Measurements from ENCODE around the gene KLHL6. TPM values are rescaled to one million over a fixed set of nuclear protein-coding genes. Genes with fewer than 3 reads are reported as not detected.

Gene KLHL6
- total and polyA plus RNA-seq, 7 donors = 0.12 to 1.3 (median 0.42) TPM

DNA sequence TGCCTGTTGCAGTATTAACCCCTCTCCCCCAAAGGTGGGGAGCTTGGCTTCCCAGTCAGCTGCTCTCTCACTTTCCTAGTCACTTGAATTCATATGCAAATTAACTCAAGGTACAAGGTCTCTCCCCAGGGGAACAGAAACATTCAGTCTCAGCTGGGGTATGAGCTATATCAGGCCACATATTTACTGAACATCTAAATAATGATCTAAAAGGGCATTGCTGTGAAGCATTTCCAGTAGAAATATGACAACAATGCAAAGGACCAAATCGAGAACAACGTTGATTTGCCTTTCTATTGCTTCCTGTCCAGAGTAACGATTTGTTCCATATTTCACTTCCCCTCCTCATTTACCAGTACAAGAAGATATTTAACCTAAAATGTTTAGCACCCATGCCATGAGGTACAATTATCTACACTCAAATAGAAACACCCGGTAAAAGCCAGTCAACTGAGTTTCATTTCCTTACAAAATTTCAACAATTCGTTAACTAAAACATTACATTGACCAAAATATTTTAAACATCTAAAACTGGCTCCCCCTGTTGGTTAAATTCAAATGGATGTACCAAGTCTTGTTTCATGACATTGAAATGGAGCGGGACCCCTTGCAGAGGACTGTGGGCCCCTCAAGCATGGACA, 36.5 kb upstream of the KLHL6 start:
- Histone ChIP-seq H3K27ac (no peak overlapping the region), H3K4me1 (no peaks in the 10 kb centered on the region), H3K4me3 (no peak overlapping the region), H3K36me3 (ENCODE audit: insufficient read depth in 1 of 2, low read depth in 1 of 2) (no peaks in the 10 kb centered on the region), H3K27me3 (ENCODE audit: insufficient read depth in 3 of 3, low read length in 2 of 3) (no peaks in the 10 kb centered on the region), H3K9me3 (no peaks in the 10 kb centered on the region)
- WGBS, 3 donors = 59 to 68% (median 63%) methylated on average over 6 of the region's 6 CpGs
- DNase-seq (no peak), ATAC-seq (no peak)
- TF ChIP-seq, protein P1, sequence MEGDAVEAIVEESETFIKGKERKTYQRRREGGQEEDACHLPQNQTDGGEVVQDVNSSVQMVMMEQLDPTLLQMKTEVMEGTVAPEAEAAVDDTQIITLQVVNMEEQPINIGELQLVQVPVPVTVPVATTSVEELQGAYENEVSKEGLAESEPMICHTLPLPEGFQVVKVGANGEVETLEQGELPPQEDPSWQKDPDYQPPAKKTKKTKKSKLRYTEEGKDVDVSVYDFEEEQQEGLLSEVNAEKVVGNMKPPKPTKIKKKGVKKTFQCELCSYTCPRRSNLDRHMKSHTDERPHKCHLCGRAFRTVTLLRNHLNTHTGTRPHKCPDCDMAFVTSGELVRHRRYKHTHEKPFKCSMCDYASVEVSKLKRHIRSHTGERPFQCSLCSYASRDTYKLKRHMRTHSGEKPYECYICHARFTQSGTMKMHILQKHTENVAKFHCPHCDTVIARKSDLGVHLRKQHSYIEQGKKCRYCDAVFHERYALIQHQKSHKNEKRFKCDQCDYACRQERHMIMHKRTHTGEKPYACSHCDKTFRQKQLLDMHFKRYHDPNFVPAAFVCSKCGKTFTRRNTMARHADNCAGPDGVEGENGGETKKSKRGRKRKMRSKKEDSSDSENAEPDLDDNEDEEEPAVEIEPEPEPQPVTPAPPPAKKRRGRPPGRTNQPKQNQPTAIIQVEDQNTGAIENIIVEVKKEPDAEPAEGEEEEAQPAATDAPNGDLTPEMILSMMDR (IDR thresholded peaks at IDR 0.05) = peak; percentile 6
- intact Hi-C loops (cut with DNase I) = no loop called here

DNA sequence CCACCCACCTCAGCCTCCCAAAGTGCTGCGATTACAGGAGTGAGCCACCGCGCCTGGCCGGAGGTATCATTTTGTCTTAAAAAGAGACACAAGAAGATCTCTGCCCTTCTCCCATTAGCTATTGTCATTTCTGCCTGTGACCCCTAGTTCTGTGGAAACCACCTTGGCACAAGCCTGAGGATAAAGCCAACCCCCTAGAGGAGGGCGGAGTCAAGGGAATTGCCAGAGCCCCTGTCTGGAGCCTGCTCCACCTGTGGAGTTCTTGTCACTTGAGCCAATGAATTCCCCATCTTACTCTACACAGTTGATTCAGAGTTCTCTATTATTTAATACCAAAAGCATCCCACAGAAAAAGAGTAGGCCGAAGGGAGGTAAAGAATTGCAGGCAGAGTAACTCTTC, 34.9 kb upstream of the KLHL6 start:
- no peak overlapping the region for H3K27ac ChIP-seq
- intact Hi-C loops (cut with DNase I) = no loop called here
- no peaks in the 10 kb centered on the region for H3K9me3 ChIP-seq
- peaks cover 2% of the 10 kb centered on the region for H3K4me1 ChIP-seq
- H3K36me3 ChIP-seq (ENCODE audit: insufficient read depth in 1 of 2, low read depth in 1 of 2) = no peaks in the 10 kb centered on the region
- H3K27me3 ChIP-seq (ENCODE audit: insufficient read depth in 3 of 3, low read length in 2 of 3) = no peaks in the 10 kb centered on the region
- ATAC-seq (no peak), DNase-seq (no peak)
- WGBS, 3 donors = 94 to 96% (median 96%) methylated on average over 6 of the region's 6 CpGs
- TF ChIP-seq, protein P1 (IDR thresholded peaks at IDR 0.05) = no peak
- no peak overlapping the region for H3K4me3 ChIP-seq

DNA sequence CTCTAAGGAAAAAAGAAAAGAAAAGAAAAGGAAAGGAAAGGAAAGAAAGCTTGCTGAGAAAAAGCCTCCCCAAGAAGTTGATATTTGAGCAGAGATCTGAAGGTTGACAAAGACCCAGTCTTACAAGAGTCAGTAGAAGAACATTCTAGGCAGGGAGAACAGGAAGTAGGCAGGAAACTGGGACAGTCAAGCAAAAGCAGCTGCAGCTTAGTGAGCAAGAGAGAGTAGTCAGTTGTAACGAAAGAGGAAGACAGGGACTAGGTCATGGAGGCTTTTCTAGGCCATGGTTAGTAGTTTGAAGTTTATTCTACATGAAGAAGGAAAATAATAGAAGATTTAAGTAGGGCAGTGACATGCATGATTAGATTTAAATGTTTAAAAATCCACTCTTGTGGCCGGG, 31.8 kb upstream of the KLHL6 start:
- Histone ChIP-seq H3K4me1 (peaks cover 30% of the 10 kb centered on the region), H3K4me3 (no peak overlapping the region), H3K36me3 (ENCODE audit: insufficient read depth in 1 of 2, low read depth in 1 of 2) (no peaks in the 10 kb centered on the region), H3K9me3 (no peaks in the 10 kb centered on the region), H3K27ac (no peak overlapping the region), H3K27me3 (ENCODE audit: insufficient read depth in 3 of 3, low read length in 2 of 3) (no peaks in the 10 kb centered on the region)
- TF ChIP-seq, protein P1 (IDR thresholded peaks at IDR 0.05) = no peak
- intact Hi-C loops (cut with DNase I) = no loop called here
- no peak for DNase-seq
- WGBS, 3 donors = 70 to 79% (median 75%) methylated on average over 2 of the region's 2 CpGs
- ATAC-seq = no peak

DNA sequence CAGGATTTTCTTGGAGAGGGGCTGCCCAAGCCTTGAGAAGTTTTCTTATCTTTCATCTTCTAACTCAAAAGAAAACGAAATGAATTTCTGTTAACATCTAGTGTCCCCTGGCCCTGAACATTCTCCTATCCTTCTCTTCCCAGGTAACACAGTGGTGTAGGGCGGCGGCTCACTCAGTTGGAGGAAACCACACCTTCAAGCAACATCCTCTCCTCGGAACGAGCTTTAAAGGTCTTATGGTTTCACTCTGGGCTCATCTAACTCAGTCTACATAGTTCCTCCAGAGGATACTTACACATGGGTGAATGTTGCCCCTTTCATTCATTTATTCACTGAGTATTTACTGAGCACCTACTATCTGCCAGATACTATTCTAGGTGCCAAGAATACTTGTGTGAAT, 31.0 kb upstream of the KLHL6 start:
- Histone ChIP-seq H3K4me1 (peaks cover 36% of the 10 kb centered on the region), H3K36me3 (ENCODE audit: insufficient read depth in 1 of 2, low read depth in 1 of 2) (no peaks in the 10 kb centered on the region), H3K4me3 (no peak overlapping the region), H3K27ac (no peak overlapping the region), H3K9me3 (no peaks in the 10 kb centered on the region), H3K27me3 (ENCODE audit: insufficient read depth in 3 of 3, low read length in 2 of 3) (no peaks in the 10 kb centered on the region)
- no peak for ATAC-seq
- intact Hi-C loops (cut with DNase I) = no loop called here
- DNase-seq = no peak
- TF ChIP-seq, protein P1 (IDR thresholded peaks at IDR 0.05) = no peak
- WGBS, 3 donors = 78 to 83% (median 80%) methylated on average over 5 of the region's 5 CpGs

DNA sequence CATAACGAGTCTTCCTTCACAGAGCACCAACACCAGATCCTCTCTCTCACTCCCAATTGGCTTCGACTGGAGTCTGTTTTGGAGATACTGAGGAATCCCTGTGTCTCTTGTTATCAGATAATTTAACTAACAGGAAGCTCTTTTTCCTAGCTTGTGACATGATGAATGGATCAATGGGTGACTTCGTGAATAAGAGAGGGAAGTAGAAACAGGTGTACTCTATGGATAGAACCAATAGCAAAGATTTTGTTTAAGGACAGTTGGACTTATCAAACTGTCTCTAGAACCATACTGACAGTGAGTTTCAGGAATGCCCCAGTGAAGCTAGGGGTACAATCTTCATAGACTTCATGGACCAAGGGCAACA, 29.4 kb upstream of the KLHL6 start:
- WGBS, 3 donors = 14 to 20% (median 16%) methylated on average over 3 of the region's 3 CpGs
- TF ChIP-seq, protein P1 (IDR thresholded peaks at IDR 0.05) = no peak
- Histone ChIP-seq H3K4me1 (peaks cover 48% of the 10 kb centered on the region), H3K9me3 (no peaks in the 10 kb centered on the region), H3K36me3 (ENCODE audit: insufficient read depth in 1 of 2, low read depth in 1 of 2) (no peaks in the 10 kb centered on the region), H3K4me3 (no peak overlapping the region), H3K27ac (peak overlapping the region; percentile 66), H3K27me3 (ENCODE audit: insufficient read depth in 3 of 3, low read length in 2 of 3) (no peaks in the 10 kb centered on the region)
- intact Hi-C loops (cut with DNase I) = loop anchor here in 1 of 2 donors (5.0 kb wide), 1 partner anchor 42 kb away; no protein-coding TSS in a partner anchor
- DNase-seq = no peak
- ATAC-seq = no peak
